HG03432 (cell line): ENCODE results near the gene SSTR1.

ENCODE experiments used
- ATAC-seq: cut with Tn5 transposase; IDR thresholded peaks from one replicate; pipeline ENCODE4 v1.9.1; 2021; ENCODE audit warnings: mild to moderate bottlenecking, moderate library complexity; ENCODE audit not compliant: unreplicated experiment

SSTR1 gene

GRCh38 chr14:38202444-38203191 lies 5.1 kb upstream of the SSTR1 start:
- no peak for ATAC-seq

DNA sequence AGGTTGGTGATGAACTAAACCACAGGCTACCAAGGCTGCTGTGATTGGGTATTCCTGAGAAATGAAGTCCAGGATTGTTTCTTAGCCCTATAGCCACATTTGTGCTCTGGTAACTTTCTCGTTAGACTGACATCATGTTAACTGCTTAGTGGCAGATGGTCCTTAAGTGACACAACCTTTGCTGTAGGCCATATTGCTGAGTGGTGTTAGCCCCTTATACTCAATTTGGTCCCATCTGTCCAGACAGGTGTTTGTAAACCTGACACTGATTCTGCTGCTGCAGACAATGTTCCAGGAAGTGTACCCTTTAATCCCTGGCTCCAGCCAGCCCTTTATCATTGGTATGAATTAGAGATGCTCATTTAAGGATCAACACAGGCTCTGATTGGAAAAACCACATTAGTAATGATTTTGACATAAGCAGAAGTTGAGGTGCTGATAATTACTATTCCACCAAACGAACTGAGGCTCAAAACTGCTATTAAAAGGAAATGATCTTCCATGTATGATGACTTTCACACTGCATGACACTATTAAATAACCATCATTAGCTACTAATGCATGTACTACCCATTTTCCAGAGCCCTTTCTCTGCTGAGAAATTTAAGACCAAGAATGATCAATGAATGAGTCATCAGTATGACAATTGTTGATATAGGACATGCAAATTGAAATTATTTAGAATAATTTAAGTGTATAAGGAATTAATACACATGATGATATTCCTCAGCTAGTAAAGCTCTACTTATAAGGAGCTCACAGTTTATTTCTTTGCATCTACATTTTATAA lies 3.6 kb upstream of the SSTR1 start:
- no peak for ATAC-seq

- no peak for ATAC-seq
These were observed 3.0 kb upstream of the SSTR1 start for GRCh38 chr14:38204719-38205115.

GRCh38 chr14:38205119-38205813 lies 2.4 kb upstream of the SSTR1 start:
- ATAC-seq = no peak

- no peak for ATAC-seq
These were observed 1.6 kb upstream of the SSTR1 start for GRCh38 chr14:38205949-38206665.

- no peak for ATAC-seq
These were observed 871 bp upstream of the SSTR1 start for GRCh38 chr14:38206689-38207376.

DNA sequence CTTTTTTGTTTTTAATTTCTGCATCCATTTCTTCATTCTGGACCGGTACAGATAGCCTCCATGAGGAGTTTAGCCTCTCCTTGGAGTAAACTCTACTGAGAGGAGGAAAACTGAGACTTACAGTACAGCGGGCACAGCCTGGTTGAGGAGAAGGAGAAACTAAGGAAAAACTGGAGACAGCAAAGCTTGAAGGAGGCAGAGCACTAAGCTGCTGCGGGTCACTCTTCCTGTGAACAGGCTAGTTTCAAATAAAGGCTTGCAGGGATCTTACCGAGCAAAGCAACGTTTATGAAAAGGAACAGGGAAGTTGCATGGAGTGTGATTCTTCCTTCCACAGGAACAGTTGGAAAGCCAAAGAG lies 348 bp upstream of the SSTR1 start:
- no peak for ATAC-seq

GRCh38 chr14:38208618-38209562 lies 1.2 kb downstream of the SSTR1 start:
- no peak for ATAC-seq

DNA sequence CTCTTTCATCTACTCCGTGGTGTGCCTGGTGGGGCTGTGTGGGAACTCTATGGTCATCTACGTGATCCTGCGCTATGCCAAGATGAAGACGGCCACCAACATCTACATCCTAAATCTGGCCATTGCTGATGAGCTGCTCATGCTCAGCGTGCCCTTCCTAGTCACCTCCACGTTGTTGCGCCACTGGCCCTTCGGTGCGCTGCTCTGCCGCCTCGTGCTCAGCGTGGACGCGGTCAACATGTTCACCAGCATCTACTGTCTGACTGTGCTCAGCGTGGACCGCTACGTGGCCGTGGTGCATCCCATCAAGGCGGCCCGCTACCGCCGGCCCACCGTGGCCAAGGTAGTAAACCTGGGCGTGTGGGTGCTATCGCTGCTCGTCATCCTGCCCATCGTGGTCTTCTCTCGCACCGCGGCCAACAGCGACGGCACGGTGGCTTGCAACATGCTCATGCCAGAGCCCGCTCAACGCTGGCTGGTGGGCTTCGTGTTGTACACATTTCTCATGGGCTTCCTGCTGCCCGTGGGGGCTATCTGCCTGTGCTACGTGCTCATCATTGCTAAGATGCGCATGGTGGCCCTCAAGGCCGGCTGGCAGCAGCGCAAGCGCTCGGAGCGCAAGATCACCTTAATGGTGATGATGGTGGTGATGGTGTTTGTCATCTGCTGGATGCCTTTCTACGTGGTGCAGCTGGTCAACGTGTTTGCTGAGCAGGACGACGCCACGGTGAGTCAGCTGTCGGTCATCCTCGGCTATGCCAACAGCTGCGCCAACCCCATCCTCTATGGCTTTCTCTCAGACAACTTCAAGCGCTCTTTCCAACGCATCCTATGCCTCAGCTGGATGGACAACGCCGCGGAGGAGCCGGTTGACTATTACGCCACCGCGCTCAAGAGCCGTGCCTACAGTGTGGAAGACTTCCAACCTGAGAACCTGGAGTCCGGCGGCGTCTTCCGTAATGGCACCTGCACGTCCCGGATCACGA lies 2.2 kb downstream of the SSTR1 start:
- ATAC-seq = no peak

DNA sequence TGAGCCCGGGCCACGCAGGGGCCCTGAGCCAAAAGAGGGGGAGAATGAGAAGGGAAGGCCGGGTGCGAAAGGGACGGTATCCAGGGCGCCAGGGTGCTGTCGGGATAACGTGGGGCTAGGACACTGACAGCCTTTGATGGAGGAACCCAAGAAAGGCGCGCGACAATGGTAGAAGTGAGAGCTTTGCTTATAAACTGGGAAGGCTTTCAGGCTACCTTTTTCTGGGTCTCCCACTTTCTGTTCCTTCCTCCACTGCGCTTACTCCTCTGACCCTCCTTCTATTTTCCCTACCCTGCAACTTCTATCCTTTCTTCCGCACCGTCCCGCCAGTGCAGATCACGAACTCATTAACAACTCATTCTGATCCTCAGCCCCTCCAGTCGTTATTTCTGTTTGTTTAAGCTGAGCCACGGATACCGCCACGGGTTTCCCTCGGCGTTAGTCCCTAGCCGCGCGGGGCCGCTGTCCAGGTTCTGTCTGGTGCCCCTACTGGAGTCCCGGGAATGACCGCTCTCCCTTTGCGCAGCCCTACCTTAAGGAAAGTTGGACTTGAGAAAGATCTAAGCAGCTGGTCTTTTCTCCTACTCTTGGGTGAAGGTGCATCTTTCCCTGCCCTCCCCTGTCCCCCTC lies 3.0 kb downstream of the SSTR1 start:
- ATAC-seq = no peak

DNA sequence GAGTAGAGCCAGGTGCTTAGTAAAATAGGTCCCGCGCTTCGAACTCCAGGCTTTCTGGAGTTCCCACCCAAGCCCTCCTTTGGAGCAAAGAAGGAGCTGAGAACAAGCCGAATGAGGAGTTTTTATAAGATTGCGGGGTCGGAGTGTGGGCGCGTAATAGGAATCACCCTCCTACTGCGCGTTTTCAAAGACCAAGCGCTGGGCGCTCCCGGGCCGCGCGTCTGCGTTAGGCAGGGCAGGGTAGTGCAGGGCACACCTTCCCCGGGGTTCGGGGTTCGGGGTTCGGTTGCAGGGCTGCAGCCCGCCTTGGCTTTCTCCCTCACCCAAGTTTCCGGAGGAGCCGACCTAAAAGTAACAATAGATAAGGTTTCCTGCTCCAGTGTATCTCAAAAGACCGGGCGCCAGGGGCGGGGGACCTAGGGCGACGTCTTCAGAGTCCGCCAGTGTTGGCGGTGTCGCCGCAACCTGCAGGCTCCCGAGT lies 3.6 kb downstream of the SSTR1 start:
- no peak for ATAC-seq

GRCh38 chr14:38212111-38212510 lies 4.4 kb downstream of the SSTR1 start:
- no peak for ATAC-seq

- ATAC-seq = no peak
These were observed 5.3 kb downstream of the SSTR1 start for GRCh38 chr14:38213001-38213400.

GRCh38 chr14:38217553-38217952 lies 9.8 kb downstream of the SSTR1 start:
- ATAC-seq = no peak

DNA sequence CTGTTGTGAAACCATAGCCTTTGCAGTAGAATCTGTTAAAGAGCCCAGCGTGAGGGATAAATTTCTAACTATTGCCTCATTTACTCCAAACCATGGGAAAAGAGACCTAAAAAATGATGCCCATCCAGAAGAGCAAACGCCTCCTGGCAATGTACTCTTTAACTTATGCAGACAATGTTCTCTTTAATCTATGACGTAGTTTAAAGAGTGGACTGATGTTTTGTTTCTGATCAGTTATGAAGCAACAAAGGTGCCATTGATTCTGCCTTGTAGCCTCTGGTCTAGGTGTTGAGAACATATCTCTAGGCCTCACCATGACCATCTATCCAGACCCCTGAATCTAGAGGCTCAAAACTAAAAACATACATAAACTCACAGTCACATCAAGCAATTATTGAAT lies 13.4 kb downstream of the SSTR1 start:
- no peak for ATAC-seq

GRCh38 chr14:38224338-38224737 lies 16.6 kb downstream of the SSTR1 start:
- no peak for ATAC-seq

- ATAC-seq = no peak
These were observed 18.2 kb downstream of the SSTR1 start for GRCh38 chr14:38225946-38226345.

DNA sequence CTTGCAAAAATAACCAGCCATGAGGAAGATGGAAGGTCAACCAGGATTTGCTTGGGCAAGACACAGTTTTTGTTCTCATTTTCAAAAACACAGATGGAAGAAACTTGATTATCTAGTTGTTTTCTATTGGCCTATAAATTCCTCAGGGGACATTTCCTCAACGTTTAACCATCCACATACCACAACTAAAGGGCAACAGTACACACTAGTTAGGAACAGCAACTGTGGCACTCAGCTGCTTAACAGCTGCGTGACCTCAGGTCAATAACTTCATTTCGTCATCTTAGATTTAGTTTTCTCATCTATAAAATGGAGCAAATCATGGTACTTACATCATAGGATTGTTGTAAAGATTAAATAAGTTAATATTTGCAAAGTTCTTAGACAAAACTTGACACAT lies 18.7 kb downstream of the SSTR1 start:
- ATAC-seq = no peak
